DND-41 (cell line): ENCODE data around the gene RELL1.

ENCODE experiments used
- EZH2 ChIP-seq: IDR thresholded peaks from 3 replicates; pipeline ENCODE4 v1.6.1; 2012; ENCODE audit warnings: borderline replicate concordance, low read depth, mild to moderate bottlenecking, moderate library complexity, low read length, inconsistent platforms; ENCODE audit not compliant: severe bottlenecking
- TF ChIP-seq, protein P1 (sequence below): IDR thresholded peaks from 2 replicates; pipeline ENCODE4 v1.5.1; 2012; ENCODE audit warnings: borderline replicate concordance, low read length, moderate library complexity, mild to moderate bottlenecking; ENCODE audit not compliant: poor library complexity, severe bottlenecking; ENCODE audit errors: extremely low read depth

- TF ChIP-seq, protein P1, sequence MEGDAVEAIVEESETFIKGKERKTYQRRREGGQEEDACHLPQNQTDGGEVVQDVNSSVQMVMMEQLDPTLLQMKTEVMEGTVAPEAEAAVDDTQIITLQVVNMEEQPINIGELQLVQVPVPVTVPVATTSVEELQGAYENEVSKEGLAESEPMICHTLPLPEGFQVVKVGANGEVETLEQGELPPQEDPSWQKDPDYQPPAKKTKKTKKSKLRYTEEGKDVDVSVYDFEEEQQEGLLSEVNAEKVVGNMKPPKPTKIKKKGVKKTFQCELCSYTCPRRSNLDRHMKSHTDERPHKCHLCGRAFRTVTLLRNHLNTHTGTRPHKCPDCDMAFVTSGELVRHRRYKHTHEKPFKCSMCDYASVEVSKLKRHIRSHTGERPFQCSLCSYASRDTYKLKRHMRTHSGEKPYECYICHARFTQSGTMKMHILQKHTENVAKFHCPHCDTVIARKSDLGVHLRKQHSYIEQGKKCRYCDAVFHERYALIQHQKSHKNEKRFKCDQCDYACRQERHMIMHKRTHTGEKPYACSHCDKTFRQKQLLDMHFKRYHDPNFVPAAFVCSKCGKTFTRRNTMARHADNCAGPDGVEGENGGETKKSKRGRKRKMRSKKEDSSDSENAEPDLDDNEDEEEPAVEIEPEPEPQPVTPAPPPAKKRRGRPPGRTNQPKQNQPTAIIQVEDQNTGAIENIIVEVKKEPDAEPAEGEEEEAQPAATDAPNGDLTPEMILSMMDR: no peak
- no peak for TF ChIP-seq EZH2
Observed at GRCh38 chr4:37666625-37667071, 19.5 kb downstream of the RELL1 start.
